HG03097 (cell line): ENCODE measurements around the gene TUSC2.

Source experiments
- ATAC-seq: cut with Tn5 transposase; IDR thresholded peaks from one replicate; pipeline ENCODE4 v1.9.1; 2021; ENCODE audit not compliant: unreplicated experiment, low FRiP score

The TUSC2 gene

GRCh38 chr3:50338965-50339364 is 10.9 kb upstream of the TUSC2 start:
- ATAC-seq, result no peak

GRCh38 chr3:50337175-50337861 is 9.3 kb upstream of the TUSC2 start:
- peak; percentile 74 for ATAC-seq

- ATAC-seq, result no peak
Measured at GRCh38 chr3:50336452-50337174, 8.6 kb upstream of the TUSC2 start.

GRCh38 chr3:50334339-50335075 is 6.5 kb upstream of the TUSC2 start:
- ATAC-seq, result no peak

GRCh38 chr3:50333744-50334328 is 5.8 kb upstream of the TUSC2 start:
- ATAC-seq, result no peak

- no peak for ATAC-seq
Measured at GRCh38 chr3:50331364-50331907, 3.4 kb upstream of the TUSC2 start.

GRCh38 chr3:50330330-50330729 is 2.3 kb upstream of the TUSC2 start:
- ATAC-seq, result no peak

GRCh38 chr3:50327129-50327528 is 894 bp downstream of the TUSC2 start:
- ATAC-seq, result no peak

- ATAC-seq, result no peak
Measured at GRCh38 chr3:50326182-50326541, 1.9 kb downstream of the TUSC2 start.

- ATAC-seq, result no peak
Measured at GRCh38 chr3:50325497-50326181, 2.4 kb downstream of the TUSC2 start.

- no peak for ATAC-seq
Measured at GRCh38 chr3:50325113-50325480, 2.9 kb downstream of the TUSC2 start.

GRCh38 chr3:50324351-50325112 is 3.5 kb downstream of the TUSC2 start:
- ATAC-seq, result no peak

- no peak for ATAC-seq
Measured at GRCh38 chr3:50323614-50324199, 4.3 kb downstream of the TUSC2 start.

GRCh38 chr3:50323092-50323600 is 4.9 kb downstream of the TUSC2 start:
- no peak for ATAC-seq

GRCh38 chr3:50322386-50323091 is 5.5 kb downstream of the TUSC2 start, which contains the start of gene HYAL2:
Gene HYAL2 (minus strand): TSS chr3:50322745. CDS start chr3:50320489, 2,256 bp downstream.
- no peak for ATAC-seq

GRCh38 chr3:50322115-50322385 is 6.0 kb downstream of the TUSC2 start:
- ATAC-seq, result no peak

GRCh38 chr3:50321336-50322114 is 6.5 kb downstream of the TUSC2 start:
- ATAC-seq, result peak; percentile 56

- ATAC-seq, result peak; percentile 33
Measured at GRCh38 chr3:50320853-50321335, 7.1 kb downstream of the TUSC2 start.
